B cell (primary cell): Measurements from ENCODE around the gene TLNRD1. TPM values are rescaled to one million over a fixed set of nuclear protein-coding genes. Genes with fewer than 3 reads are reported as not detected.

Experiments
- ATAC-seq: fragments of 200-7000 bp; cut with Tn5 transposase; one replicate; pipeline ENCODE4 v1.10.0; 2021; ENCODE audit warnings: low read depth, mild to moderate bottlenecking, moderate number of reproducible peaks, moderate library complexity
- CTCF ChIA-PET: fragments of 350-600 bp; sonication (Branson Sonifier 250); formaldehyde crosslinking; loops from one replicate; lab custom pipeline; 2021; ENCODE audit warnings: antibody characterized with exemption, inconsistent platforms; lab: Charles Lee
- POLR2A ChIA-PET: fragments of 350-600 bp; sonication (Branson Sonifier 250); formaldehyde crosslinking; loops from one replicate; lab custom pipeline; 2021; ENCODE audit warnings: antibody characterized with exemption; lab: Charles Lee
- DNase-seq: peaks from one replicate; pipeline ENCODE4 v3.0.0; 2013
- H2AFZ ChIP-seq: 2 replicates; pipeline ENCODE4 v1.6.1; 2012; ENCODE audit warnings: mild to moderate bottlenecking, low read depth, low read length; ENCODE audit not compliant: insufficient read depth, poor library complexity, severe bottlenecking
- H3K27ac ChIP-seq, 2 donors: 1 replicate in 1 of 2; 2 replicates in 1 of 2; pipeline ENCODE4 v1.5.1; 2012 to 2013; ENCODE audit warnings: low read length in 2 of 2, mild to moderate bottlenecking in 2 of 2, moderate library complexity in 1 of 2
- H3K27me3 ChIP-seq, 4 experiments: fragments of 200-600 bp in 1 of 4; sonication (generic) in 1 of 4; replicated peaks in 1 of 4; 1 replicate in 2 of 4; 2 replicates in 2 of 4; pipeline versions ENCODE4 v1.6.1 to v1.7.0; 2013 to 2016; ENCODE audit warnings: low read length in 3 of 4, mild to moderate bottlenecking in 2 of 4, mixed read lengths in 1 of 4, moderate library complexity in 1 of 4; ENCODE audit not compliant: insufficient read depth in 4 of 4, control insufficient read depth in 3 of 4; ENCODE audit errors: control extremely low read depth in 1 of 4
- H3K36me3 ChIP-seq, 2 experiments: replicated peaks in 1 of 2; 1 replicate in 1 of 2; 2 replicates in 1 of 2; pipeline versions ENCODE4 v1.6.1 to v1.7.1; 2013; ENCODE audit warnings: low read length in 1 of 2; ENCODE audit not compliant: insufficient read depth in 2 of 2, control insufficient read depth in 1 of 2; ENCODE audit errors: control extremely low read depth in 1 of 2, extremely low read depth in 1 of 2
- H3K4me1 ChIP-seq, 2 donors: fragments of 200-600 bp in 1 of 2; sonication (generic) in 1 of 2; 1 replicate in 1 of 2; 2 replicates in 1 of 2; pipeline versions ENCODE4 v1.5.1 to v1.6.1; 2013 to 2017; ENCODE audit warnings: low read length in 2 of 2; ENCODE audit not compliant: control insufficient read depth in 2 of 2, insufficient read depth in 2 of 2
- H3K4me2 ChIP-seq: replicated peaks from 2 replicates; pipeline ENCODE3; 2012; ENCODE audit warnings: mild to moderate bottlenecking, low read depth, low read length; ENCODE audit not compliant: poor library complexity, severe bottlenecking
- H3K4me3 ChIP-seq, 5 experiments: fragments of 200-600 bp in 1 of 5; sonication (generic) in 1 of 5; 1 replicate in 3 of 5; 2 replicates in 2 of 5; pipeline versions ENCODE4 v1.5.1 to v1.7.0; 2011 to 2016; ENCODE audit warnings: low read length in 4 of 5, mild to moderate bottlenecking in 4 of 5, low read depth in 2 of 5, control low read depth in 1 of 5, moderate library complexity in 1 of 5; ENCODE audit not compliant: insufficient read depth in 1 of 5; ENCODE audit errors: control extremely low read depth in 1 of 5, extremely low read depth in 1 of 5
- H3K79me2 ChIP-seq: fragments of 200-600 bp; sonication (generic); one replicate; pipeline ENCODE4 v1.6.0; 2016; ENCODE audit warnings: low read length; ENCODE audit not compliant: control insufficient read depth, insufficient read depth
- H3K9ac ChIP-seq: fragments of 200-600 bp; sonication (generic); 2 replicates; pipeline ENCODE4 v1.6.1; 2017; ENCODE audit warnings: mild to moderate bottlenecking, low read length, moderate library complexity
- H3K9me3 ChIP-seq, 3 donors: one replicate each; pipeline versions ENCODE4 v1.6.1 to v1.7.1; 2013; ENCODE audit warnings: low read length in 2 of 3; ENCODE audit not compliant: control insufficient read depth in 2 of 3, insufficient read depth in 1 of 3; ENCODE audit errors: control extremely low read depth in 1 of 3
- H4K20me1 ChIP-seq: 2 replicates; pipeline ENCODE4 v1.6.0; 2012; ENCODE audit warnings: mild to moderate bottlenecking, low read length; ENCODE audit not compliant: insufficient read depth, control insufficient read depth, poor library complexity, severe bottlenecking
- H3K27ac Mint-ChIP-seq: one replicate; pipeline ENCODE4 v1.8.0; 2021; ENCODE audit warnings: mixed read lengths
- H3K27me3 Mint-ChIP-seq: one replicate; pipeline ENCODE4 v1.8.0; 2021; ENCODE audit warnings: mixed read lengths
- H3K4me1 Mint-ChIP-seq: one replicate; pipeline ENCODE4 v1.8.0; 2021; ENCODE audit warnings: mixed read lengths
- H3K4me3 Mint-ChIP-seq: one replicate; pipeline ENCODE4 v1.8.0; 2021; ENCODE audit warnings: mixed read lengths
- H3K9me3 Mint-ChIP-seq: one replicate; pipeline ENCODE4 v1.8.0; 2022; ENCODE audit warnings: mixed read lengths; ENCODE audit not compliant: insufficient read depth
- EZH2 ChIP-seq: IDR thresholded peaks from 2 replicates; pipeline ENCODE4 v1.6.1; 2012; ENCODE audit warnings: borderline replicate concordance, low read depth, mild to moderate bottlenecking, moderate library complexity, low read length; ENCODE audit not compliant: insufficient read depth, poor library complexity, severe bottlenecking
- WGBS: methylation state at CpG from one replicate; pipeline ENCODE4 v1.1.5; 2013; ENCODE audit warnings: missing lambda C conversion rate; ENCODE audit not compliant: insufficient coverage; 5-methylcytosine and 5-hydroxymethylcytosine counted together
- intact Hi-C: fragments of 100-400 bp; cut with micrococcal nuclease; formaldehyde crosslinking; loops from one replicate; pipeline ENCODE4 v1.10.0; 2022
- polyA plus RNA-seq: library from polyadenylated mRNA; depleted of rRNA; stranded (reverse); fragments of >200 nt; gene quantifications from 2 replicates; pipeline ENCODE4 v1.2.3, GENCODE V29; 2012
- total RNA-seq, 2 donors: library from RNA; stranded (reverse); fragments of 120-200 nt in 1 of 2; gene quantifications; 1 replicate in 1 of 2; 2 replicates in 1 of 2; pipeline versions ENCODE4 v1.2.3 to v1.2.4, GENCODE V29; 2013 to 2022
- TF ChIP-seq, protein P1 (sequence below): fragments of 200-600 bp; IDR thresholded peaks from one replicate; pipeline ENCODE4 v1.8.0; 2022; ENCODE audit warnings: antibody characterized with exemption, mild to moderate bottlenecking

TLNRD1 gene
- total and polyA plus RNA-seq, 2 donors (not counting 1 experiment from before 2014, with no cell fraction given): 11.4 to 26.7 TPM

DNA sequence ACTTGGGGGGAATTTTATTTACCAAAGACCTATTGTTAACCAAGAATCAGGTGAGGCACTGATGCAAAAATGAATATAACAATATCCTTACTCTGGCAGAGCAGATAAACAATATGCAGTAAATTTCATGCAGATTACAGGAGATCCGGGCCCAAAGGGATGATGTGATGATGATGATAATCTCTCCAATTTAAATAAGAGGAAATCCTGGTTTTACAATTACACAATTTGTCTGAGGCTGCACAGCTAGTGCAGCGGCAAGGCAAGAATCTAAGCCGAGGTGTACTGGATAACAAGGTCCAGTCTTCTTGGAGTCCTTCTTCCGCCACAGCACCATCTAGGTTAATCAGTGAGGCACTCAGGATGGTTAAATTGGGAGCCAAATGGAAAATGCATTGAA, 8.7 kb upstream of the TLNRD1 start:
- peaks cover 24% of the 10 kb centered on the region for H3K79me2 ChIP-seq
- peaks cover 20 to 24% of the 10 kb centered on the region in 2 donors for H3K4me1 ChIP-seq
- no peaks in the 10 kb centered on the region for H3K27me3 ChIP-seq
- TF ChIP-seq, protein P1, sequence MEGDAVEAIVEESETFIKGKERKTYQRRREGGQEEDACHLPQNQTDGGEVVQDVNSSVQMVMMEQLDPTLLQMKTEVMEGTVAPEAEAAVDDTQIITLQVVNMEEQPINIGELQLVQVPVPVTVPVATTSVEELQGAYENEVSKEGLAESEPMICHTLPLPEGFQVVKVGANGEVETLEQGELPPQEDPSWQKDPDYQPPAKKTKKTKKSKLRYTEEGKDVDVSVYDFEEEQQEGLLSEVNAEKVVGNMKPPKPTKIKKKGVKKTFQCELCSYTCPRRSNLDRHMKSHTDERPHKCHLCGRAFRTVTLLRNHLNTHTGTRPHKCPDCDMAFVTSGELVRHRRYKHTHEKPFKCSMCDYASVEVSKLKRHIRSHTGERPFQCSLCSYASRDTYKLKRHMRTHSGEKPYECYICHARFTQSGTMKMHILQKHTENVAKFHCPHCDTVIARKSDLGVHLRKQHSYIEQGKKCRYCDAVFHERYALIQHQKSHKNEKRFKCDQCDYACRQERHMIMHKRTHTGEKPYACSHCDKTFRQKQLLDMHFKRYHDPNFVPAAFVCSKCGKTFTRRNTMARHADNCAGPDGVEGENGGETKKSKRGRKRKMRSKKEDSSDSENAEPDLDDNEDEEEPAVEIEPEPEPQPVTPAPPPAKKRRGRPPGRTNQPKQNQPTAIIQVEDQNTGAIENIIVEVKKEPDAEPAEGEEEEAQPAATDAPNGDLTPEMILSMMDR: no peak
- TF ChIP-seq EZH2: no peak
- intact Hi-C loops: loop anchor here (10.0 kb wide), 1 partner anchor 297 kb away; the partner anchor contains the start of gene ABHD17C
- no peak overlapping the region for H3K27ac ChIP-seq
- H3K4me1 Mint-ChIP-seq: peaks cover 34% of the 10 kb centered on the region
- ATAC-seq (no peak), DNase-seq (no peak)
- H3K27ac Mint-ChIP-seq: no peak overlapping the region
- no peak overlapping the region for H3K4me3 ChIP-seq
- H3K36me3 ChIP-seq: no peaks in the 10 kb centered on the region
- H3K4me3 Mint-ChIP-seq: no peak overlapping the region
- H3K9me3 Mint-ChIP-seq: no peaks in the 10 kb centered on the region
- H3K9ac ChIP-seq: no peak overlapping the region
- CTCF ChIA-PET: interaction anchor here (0.8 to 1.1 kb wide), 2 partner anchors 11 to 274 kb away, joined by 3 to 5 read pairs; no protein-coding TSS in a partner anchor
- H3K4me2 ChIP-seq: no peak overlapping the region
- POLR2A ChIA-PET: interaction anchor here (1.0 kb wide), 1 partner anchor 10 kb away, joined by 3 read pairs; no protein-coding TSS in a partner anchor
- no peak overlapping the region for H2AFZ ChIP-seq
- H3K9me3 ChIP-seq: peaks cover 0 to 3% (median 2%) of the 10 kb centered on the region in 3 donors
- H3K27me3 Mint-ChIP-seq: no peaks in the 10 kb centered on the region
- 100% methylated on average over 3 of the region's 4 CpGs for WGBS
- H4K20me1 ChIP-seq: peaks cover 2% of the 10 kb centered on the region

DNA sequence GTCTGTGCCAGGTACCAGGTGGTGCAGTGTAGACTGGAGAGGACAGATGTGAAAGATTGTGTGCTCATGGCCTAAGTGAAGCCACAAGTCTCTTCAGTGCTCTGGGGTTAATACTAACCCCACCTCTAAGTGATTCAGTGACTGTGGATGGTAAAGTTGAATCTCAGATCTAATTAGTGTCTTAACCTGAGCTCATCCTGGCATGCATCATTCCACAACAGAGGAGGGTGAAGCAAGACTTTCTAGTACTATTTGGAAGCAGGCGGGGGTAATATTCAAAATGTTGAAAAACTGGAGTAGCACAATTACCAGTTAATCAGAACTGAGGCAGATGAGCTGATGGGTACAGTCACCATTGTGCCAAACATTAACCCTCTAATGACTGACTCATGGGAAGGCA, 8.3 kb upstream of the TLNRD1 start:
- Histone ChIP-seq H2AFZ (no peak overlapping the region), H3K36me3 (no peaks in the 10 kb centered on the region), H4K20me1 (no peaks in the 10 kb centered on the region), H3K79me2 (peaks cover 20% of the 10 kb centered on the region), H3K4me1 (peaks cover 18 to 24% of the 10 kb centered on the region in 2 donors), H3K4me2 (no peak overlapping the region), H3K9ac (no peak overlapping the region), H3K4me3 (no peak overlapping the region), H3K9me3 (peaks cover 0 to 3% (median 2%) of the 10 kb centered on the region in 3 donors), H3K27me3 (no peaks in the 10 kb centered on the region), H3K27ac (no peak overlapping the region)
- ChIA-PET POLR2A (no interaction called here), CTCF (no interaction called here)
- Mint-ChIP-seq H3K27me3 (no peaks in the 10 kb centered on the region), H3K4me3 (no peak overlapping the region), H3K9me3 (no peaks in the 10 kb centered on the region), H3K27ac (no peak overlapping the region), H3K4me1 (peaks cover 32% of the 10 kb centered on the region)
- TF ChIP-seq EZH2: no peak
- TF ChIP-seq, protein P1: no peak
- ATAC-seq (no peak), DNase-seq (no peak)
- no CpG with 5 or more reads among the region's 1 CpG for WGBS
- intact Hi-C loops: loop anchor here (10.0 kb wide), 1 partner anchor 298 kb away; the partner anchor contains the start of gene ABHD17C
